HUES64 (cell line): ENCODE measurements around the gene NDUFAF2.
"Not testable (repeated sequence)": the region's sequence is repeated elsewhere in the genome, so short reads cannot be mapped to it uniquely, and the experiment has no call there.

Source experiments
- H3K27ac ChIP-seq: 2 replicates; pipeline ENCODE4 v1.7.0; 2013; ENCODE audit warnings: low read depth, low read length, inconsistent platforms
- H3K27me3 ChIP-seq: 2 replicates; pipeline ENCODE4 v1.6.1; 2013; ENCODE audit warnings: mild to moderate bottlenecking, low read length; ENCODE audit not compliant: insufficient read depth
- H3K36me3 ChIP-seq: 2 replicates; pipeline ENCODE4 v1.6.1; 2013; ENCODE audit warnings: mild to moderate bottlenecking, low read length; ENCODE audit not compliant: insufficient read depth
- H3K4me1 ChIP-seq: 2 replicates; pipeline ENCODE4 v1.6.1; 2013; ENCODE audit warnings: mild to moderate bottlenecking, low read length, moderate library complexity; ENCODE audit not compliant: insufficient read depth
- H3K4me3 ChIP-seq: 2 replicates; pipeline ENCODE4 v1.5.1; 2013; ENCODE audit warnings: mild to moderate bottlenecking, low read length, moderate library complexity
- H3K9ac ChIP-seq: 2 replicates; pipeline ENCODE4 v1.6.1; 2013; ENCODE audit warnings: mild to moderate bottlenecking, low read depth, low read length
- H3K9me3 ChIP-seq: 2 replicates; pipeline ENCODE4 v1.6.1; 2013; ENCODE audit warnings: low read depth, low read length; ENCODE audit not compliant: insufficient read depth
- whole genome bisulfite sequencing: fragments of 150-250, 120-280 bp; methylation state at CpG from one replicate; pipeline ENCODE4 v1.1.7; 2013; ENCODE audit warnings: missing lambda C conversion rate; 5-methylcytosine and 5-hydroxymethylcytosine counted together

NDUFAF2 gene

DNA sequence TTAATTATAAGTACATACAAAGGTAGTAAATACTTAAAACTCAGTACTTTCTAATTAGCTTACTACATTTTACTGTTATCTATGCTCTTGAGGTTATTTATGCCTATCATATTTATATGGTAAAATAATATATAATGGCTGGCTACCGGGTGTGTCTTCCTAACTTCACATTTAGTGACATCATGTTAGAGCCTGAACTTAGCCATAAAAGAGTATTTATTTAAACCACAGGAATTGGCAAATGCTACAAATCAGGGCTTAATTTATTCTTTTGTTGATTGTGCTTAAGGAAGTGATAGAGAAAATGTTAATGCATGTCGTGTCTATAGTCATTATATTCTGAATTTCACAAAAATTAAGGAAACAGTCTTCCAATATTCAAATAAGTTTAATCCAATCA lies 73.1 kb downstream of the NDUFAF2 start:
- Histone ChIP-seq H3K4me1 (no peaks in the 10 kb centered on the region), H3K36me3 (no peaks in the 10 kb centered on the region), H3K4me3 (no peak overlapping the region), H3K27ac (no peak overlapping the region), H3K9me3 (no peaks in the 10 kb centered on the region), H3K27me3 (no peaks in the 10 kb centered on the region), H3K9ac (no peak overlapping the region)
- WGBS, result no CpG with 5 or more reads among the region's 2 CpGs

DNA sequence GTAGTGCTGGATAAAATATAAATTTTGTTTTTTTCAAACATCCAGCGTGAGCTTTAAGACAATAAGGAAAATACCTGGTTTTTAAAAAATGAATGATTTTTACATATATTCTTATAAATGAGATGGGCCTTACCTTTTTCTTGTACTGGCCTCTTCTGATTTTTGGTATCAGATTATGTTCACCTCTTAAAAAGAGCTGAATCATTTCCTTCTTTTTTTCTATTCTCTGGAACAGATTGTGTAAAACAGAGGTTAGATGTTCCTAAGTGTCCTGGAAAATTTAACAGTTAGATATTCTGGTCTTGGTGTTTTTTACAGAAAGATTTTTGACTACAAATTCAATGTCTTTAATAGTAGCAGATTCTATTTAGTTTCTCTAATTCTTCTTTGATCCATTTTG lies 74.6 kb downstream of the NDUFAF2 start:
- no CpG with 5 or more reads among the region's 1 CpG for WGBS
- H3K36me3 ChIP-seq, result no peaks in the 10 kb centered on the region
- H3K9ac ChIP-seq, result no peak overlapping the region
- no peak overlapping the region for H3K27ac ChIP-seq
- H3K9me3 ChIP-seq, result no peaks in the 10 kb centered on the region
- no peaks in the 10 kb centered on the region for H3K4me1 ChIP-seq
- H3K4me3 ChIP-seq, result no peak overlapping the region
- no peaks in the 10 kb centered on the region for H3K27me3 ChIP-seq

DNA sequence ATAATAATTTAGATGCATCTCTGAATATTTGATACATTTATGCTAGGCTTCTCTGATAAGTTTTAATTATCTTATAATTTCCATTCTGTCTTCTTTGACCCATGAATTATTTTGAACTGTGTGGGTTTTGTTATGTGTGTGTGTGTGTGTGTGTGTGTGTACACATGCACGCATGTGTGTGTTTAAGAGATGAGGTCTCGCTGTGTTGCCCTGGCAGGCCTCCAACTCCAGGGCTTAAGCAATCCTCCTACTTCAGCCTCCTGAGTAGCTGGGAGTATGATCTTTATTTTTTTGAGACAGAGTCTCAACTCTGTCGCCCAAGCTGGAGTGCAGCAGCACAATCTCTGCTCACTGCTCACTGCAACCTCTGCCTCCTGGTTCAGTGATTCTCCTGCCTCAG lies 75.4 kb downstream of the NDUFAF2 start:
- Histone ChIP-seq H3K27ac (no peak overlapping the region), H3K4me3 (no peak overlapping the region), H3K4me1 (no peaks in the 10 kb centered on the region), H3K9me3 (no peaks in the 10 kb centered on the region), H3K9ac (no peak overlapping the region), H3K27me3 (no peaks in the 10 kb centered on the region), H3K36me3 (no peaks in the 10 kb centered on the region)
- WGBS, result 95% methylated on average over 3 of the region's 3 CpGs

DNA sequence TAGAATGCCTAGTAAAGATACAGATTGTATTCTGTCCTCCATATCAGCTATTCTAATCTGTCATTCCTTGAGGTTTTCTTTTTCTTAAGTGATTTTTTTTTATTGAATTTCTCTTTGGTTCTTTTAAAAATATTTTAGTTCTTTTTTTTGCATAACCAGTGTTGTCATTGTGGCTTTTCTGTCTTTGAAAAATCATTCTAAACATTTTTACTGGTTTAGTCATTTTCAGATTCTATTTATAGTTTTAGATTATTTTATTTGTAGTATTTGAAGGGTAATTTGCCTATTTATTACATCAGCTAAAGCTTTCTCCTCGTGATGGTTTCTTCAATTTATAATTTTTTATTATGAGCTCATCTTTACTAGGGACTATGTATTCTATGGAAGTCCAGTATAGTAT lies 78.1 kb downstream of the NDUFAF2 start:
- H3K9ac ChIP-seq, result no peak overlapping the region
- H3K4me3 ChIP-seq, result no peak overlapping the region
- H3K36me3 ChIP-seq, result no peaks in the 10 kb centered on the region
- no peaks in the 10 kb centered on the region for H3K9me3 ChIP-seq
- no peaks in the 10 kb centered on the region for H3K4me1 ChIP-seq
- H3K27ac ChIP-seq, result no peak overlapping the region
- no peaks in the 10 kb centered on the region for H3K27me3 ChIP-seq
- WGBS, result no CpG with 5 or more reads among the region's 1 CpG

DNA sequence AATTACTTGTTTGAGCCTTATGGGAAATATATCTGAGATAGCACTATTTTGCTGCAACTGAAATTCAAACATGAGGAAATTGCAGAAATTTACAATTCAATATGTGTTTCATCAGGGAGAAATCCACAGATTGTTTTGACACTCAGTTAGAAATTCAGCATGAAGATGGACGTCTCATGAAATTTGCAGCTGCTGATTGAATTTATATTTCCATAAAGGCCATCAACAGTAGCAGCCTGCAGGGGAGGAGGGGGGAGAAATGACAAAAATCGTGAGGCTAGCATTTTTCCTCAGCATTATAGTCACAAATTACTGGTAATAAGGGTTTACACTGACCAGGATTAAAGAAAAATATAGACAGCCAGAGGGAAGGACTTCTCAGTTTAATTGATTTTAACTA lies 81.0 kb downstream of the NDUFAF2 start:
- no peak overlapping the region for H3K9ac ChIP-seq
- H3K4me3 ChIP-seq, result no peak overlapping the region
- WGBS, result 75% methylated on average over 1 of the region's 2 CpGs

DNA sequence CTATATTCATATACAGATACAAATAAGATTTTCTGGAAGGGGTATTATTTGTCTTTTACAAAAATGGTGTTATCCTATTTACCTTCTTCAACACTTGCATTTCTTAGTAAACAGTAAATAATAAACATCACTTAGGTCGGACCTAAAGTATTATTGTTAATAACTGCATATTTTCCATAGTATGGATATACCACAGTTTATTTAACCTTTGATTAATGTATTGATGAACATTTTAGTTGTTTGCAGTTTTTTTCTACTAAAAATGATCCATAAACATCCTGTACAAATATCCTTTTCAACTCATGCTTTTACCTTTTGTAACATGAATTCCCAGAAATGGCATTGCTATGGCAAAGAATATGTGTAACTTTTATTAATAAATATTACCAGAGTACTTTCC lies 83.4 kb downstream of the NDUFAF2 start:
- no peaks in the 10 kb centered on the region for H3K9me3 ChIP-seq
- whole genome bisulfite sequencing, result no CpG with 5 or more reads among the region's 1 CpG
- no peaks in the 10 kb centered on the region for H3K36me3 ChIP-seq
- H3K9ac ChIP-seq, result no peak overlapping the region
- H3K27me3 ChIP-seq, result no peaks in the 10 kb centered on the region
- no peak overlapping the region for H3K4me3 ChIP-seq
- H3K4me1 ChIP-seq, result no peaks in the 10 kb centered on the region
- H3K27ac ChIP-seq, result no peak overlapping the region

More for the DNA sequence above, 81.0 kb downstream of the NDUFAF2 start:
- Histone ChIP-seq H3K27ac (no peak overlapping the region), H3K36me3 (no peaks in the 10 kb centered on the region), H3K9me3 (no peaks in the 10 kb centered on the region), H3K4me1 (no peaks in the 10 kb centered on the region), H3K27me3 (no peaks in the 10 kb centered on the region)

DNA sequence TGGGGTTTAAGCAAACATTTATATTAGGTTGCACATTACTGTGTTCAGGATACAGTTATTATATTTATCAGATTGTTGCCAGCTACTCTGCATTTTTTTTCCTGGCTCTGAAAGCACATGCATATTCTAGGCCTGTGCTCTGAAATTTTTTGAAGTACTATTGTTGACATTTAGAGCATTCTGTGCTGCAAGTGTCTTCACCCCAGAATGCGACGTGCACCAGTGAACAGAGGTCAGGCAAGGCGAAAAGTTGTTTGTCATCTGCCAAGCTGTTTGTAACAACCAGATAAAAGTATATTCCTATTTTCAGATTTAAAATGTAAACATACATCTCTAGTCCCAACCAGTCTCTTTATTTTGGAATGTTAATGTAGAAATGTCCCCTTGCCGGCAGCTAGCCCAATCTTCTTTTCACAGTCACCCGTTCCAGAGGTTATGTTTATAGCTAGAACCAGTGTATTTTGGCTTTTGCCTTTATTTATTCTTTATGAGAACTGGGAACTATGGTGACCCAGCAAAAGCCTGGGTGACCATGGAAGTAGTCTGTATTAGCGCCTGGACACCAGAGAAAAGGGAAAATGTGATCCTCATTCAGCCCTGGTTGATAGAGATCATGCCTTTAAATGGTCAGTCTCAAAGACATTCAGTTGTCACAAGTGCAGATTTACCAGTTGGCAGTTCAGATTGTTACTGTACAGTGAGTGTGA lies 84.6 kb downstream of the NDUFAF2 start:
- no peaks in the 10 kb centered on the region for H3K4me1 ChIP-seq
- H3K27me3 ChIP-seq, result no peaks in the 10 kb centered on the region
- no peak overlapping the region for H3K27ac ChIP-seq
- H3K9ac ChIP-seq, result no peak overlapping the region
- H3K9me3 ChIP-seq, result no peaks in the 10 kb centered on the region
- H3K4me3 ChIP-seq, result no peak overlapping the region
- H3K36me3 ChIP-seq, result no peaks in the 10 kb centered on the region
- WGBS, result 99% methylated on average over 6 of the region's 6 CpGs

DNA sequence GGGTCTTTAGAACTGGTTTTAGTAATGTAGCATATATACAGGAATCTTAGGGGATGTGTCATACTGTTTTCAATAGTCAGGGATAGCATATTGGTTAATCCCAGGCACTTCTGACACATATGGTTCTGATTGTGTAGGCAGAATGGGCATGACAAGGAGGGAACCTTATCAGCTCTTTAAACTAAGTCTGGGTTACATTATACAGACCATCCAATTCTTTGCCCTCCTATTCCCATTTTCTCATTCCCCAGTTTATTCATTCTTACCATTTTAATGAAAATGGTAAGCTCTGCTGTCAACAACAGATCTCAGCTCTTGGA lies 85.1 kb downstream of the NDUFAF2 start:
- no peak overlapping the region for H3K27ac ChIP-seq
- no peaks in the 10 kb centered on the region for H3K36me3 ChIP-seq
- no peak overlapping the region for H3K9ac ChIP-seq

DNA sequence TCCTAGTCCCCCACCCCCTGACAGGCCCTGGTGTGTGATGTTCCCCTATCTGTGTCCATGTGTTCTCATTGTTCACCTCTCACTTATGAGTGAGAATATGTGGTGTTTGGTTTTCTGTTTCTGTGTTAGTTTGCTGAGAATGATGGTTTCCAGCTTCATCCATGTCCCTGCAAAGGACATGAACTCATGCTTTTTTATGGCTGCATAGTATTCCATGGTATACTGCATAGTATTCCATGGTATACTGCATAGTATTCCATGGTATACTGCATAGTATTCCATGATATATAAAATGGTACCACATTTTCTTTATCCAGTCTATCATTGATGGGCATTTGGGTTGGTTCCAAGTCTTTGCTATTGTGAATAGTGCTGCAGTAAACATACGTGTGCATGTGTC lies 86.3 kb downstream of the NDUFAF2 start:
- not testable (repeated sequence) for H3K36me3 ChIP-seq, H3K27me3 ChIP-seq, H3K9ac ChIP-seq, H3K4me1 ChIP-seq, H3K9me3 ChIP-seq, H3K4me3 ChIP-seq, H3K27ac ChIP-seq
- no CpG with 5 or more reads among the region's 1 CpG for WGBS

More for the DNA sequence above, 85.1 kb downstream of the NDUFAF2 start:
- Histone ChIP-seq H3K4me1 (no peaks in the 10 kb centered on the region), H3K9me3 (no peaks in the 10 kb centered on the region), H3K4me3 (no peak overlapping the region), H3K27me3 (no peaks in the 10 kb centered on the region)

DNA sequence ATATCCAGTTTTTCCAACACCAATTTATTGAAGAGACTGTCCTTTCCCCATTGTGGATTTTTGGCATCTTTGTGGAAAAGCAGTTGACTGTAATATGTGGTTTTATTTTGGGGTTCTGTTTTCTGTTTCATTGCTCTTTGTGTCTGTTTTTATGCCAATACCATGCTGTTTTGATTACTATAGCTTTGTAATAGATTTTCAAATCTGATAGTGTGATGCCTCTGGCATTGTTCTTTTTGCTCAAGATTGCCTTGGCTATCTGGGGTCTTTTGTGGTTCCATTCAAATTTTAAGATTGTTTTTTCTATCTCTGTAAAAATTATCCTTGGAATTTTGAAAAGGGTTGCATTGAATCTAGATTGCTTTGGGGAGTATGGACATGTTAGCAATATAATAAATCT lies 99.5 kb downstream of the NDUFAF2 start:
- no peaks in the 10 kb centered on the region for H3K27me3 ChIP-seq
- H3K27ac ChIP-seq, result no peak overlapping the region
- H3K9ac ChIP-seq, result no peak overlapping the region
- H3K9me3 ChIP-seq, result no peaks in the 10 kb centered on the region
- peaks cover 8% of the 10 kb centered on the region; the same call in 1 of the 2 replicates for H3K4me1 ChIP-seq
- H3K4me3 ChIP-seq, result no peak overlapping the region
- no peaks in the 10 kb centered on the region for H3K36me3 ChIP-seq

DNA sequence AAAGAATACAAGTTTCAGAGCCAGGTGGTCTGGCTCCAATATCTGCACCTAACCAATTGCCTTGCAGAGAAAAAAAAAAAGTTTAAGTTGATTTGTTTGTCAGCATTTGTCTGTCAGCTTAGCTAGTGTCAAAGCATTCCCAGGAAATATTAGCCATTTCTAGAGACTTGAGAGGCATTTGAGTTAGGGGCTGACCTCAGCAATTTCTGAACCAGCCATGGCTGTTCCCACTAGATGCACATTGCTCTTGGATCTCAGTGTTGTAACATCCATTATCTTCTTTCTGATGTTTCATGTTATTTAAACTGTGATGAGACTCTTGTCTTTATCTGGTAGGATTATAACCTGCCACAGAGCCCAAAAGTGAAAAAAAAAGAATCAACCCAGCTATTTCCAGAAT lies 102.3 kb downstream of the NDUFAF2 start:
- no peak overlapping the region for H3K9ac ChIP-seq
- no peaks in the 10 kb centered on the region for H3K9me3 ChIP-seq
- no peaks in the 10 kb centered on the region for H3K36me3 ChIP-seq
- no peak overlapping the region for H3K4me3 ChIP-seq
- peaks cover 26% of the 10 kb centered on the region for H3K4me1 ChIP-seq
- H3K27ac ChIP-seq, result no peak overlapping the region
- H3K27me3 ChIP-seq, result no peaks in the 10 kb centered on the region

DNA sequence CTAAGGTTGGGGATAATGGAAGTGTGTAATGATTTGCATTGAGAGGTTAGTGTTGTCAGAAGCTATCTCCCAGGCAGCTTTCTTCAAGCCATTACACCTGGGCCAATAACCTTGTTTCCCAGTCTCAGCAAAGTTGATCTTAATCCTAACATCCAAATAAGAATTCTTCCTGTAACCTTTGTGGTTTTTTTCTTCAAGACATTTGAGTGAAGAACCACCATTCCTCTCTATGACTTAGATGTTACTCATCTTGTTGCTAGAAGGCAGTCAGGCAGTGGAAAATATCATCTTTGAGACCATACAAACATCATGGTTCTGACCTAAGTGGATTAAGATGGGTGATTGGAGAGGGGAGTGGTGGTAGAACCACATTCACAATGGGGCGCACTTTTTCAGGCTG lies 103.5 kb downstream of the NDUFAF2 start:
- 48% methylated on average over 1 of the region's 1 CpG for WGBS
- no peaks in the 10 kb centered on the region for H3K9me3 ChIP-seq
- H3K27ac ChIP-seq, result no peak overlapping the region
- no peak overlapping the region for H3K9ac ChIP-seq
- no peak overlapping the region for H3K4me3 ChIP-seq
- no peaks in the 10 kb centered on the region for H3K27me3 ChIP-seq
- H3K4me1 ChIP-seq, result peaks cover 26% of the 10 kb centered on the region
- H3K36me3 ChIP-seq, result no peaks in the 10 kb centered on the region
